ENCODE results near the gene MTHFD2L. TPM values are rescaled to one million over a fixed set of nuclear protein-coding genes. Genes with fewer than 3 reads are reported as not detected.

Gene MTHFD2L
- polyA plus RNA-seq, 3 donors = 4.3 to 7.0 (median 4.8) TPM

- no peaks in the 10 kb centered on the region for H3K27me3 ChIP-seq (ENCODE audit: control insufficient read depth in 2 of 2, insufficient read depth in 2 of 2, low read length in 2 of 2)
Measured at GRCh38 chr4:74331944-74332343, 174.0 kb downstream of the MTHFD2L start.

GRCh38 chr4:74334636-74335035, 176.7 kb downstream of the MTHFD2L start:
- no peak overlapping the region for H3K4me3 ChIP-seq (replicated peaks in 1 of 3; ENCODE audit: low read depth in 2 of 3, low read length in 3 of 3)
- H2AFZ ChIP-seq (ENCODE audit: insufficient read depth, low read depth, low read length, poor library complexity, severe bottlenecking) = no peak overlapping the region
- WGBS (ENCODE audit: insufficient coverage) = 96% methylated on average over 7 of the region's 7 CpGs
- H3K4me1 Mint-ChIP-seq = peaks cover 51% of the 10 kb centered on the region
- H3K9ac ChIP-seq (ENCODE audit: insufficient read depth, low read length, poor library complexity, severe bottlenecking) = no peak overlapping the region
- peaks cover 27 to 52% of the 10 kb centered on the region in 2 donors for H3K4me1 ChIP-seq (ENCODE audit: control insufficient read depth in 1 of 2, insufficient read depth in 2 of 2, low read length in 2 of 2)
- H3K4me3 Mint-ChIP-seq = no peak overlapping the region
- peaks cover 0 to 1% (median 0%) of the 10 kb centered on the region in 3 donors for H3K27me3 Mint-ChIP-seq (ENCODE audit: low read depth in 3 of 3)
- no peaks in the 10 kb centered on the region for H3K36me3 ChIP-seq (replicated peaks in 1 of 2; ENCODE audit: control insufficient read depth in 1 of 2, insufficient read depth in 2 of 2, low read length in 2 of 2)
- H3K27me3 ChIP-seq (ENCODE audit: control insufficient read depth in 2 of 2, insufficient read depth in 2 of 2, low read length in 2 of 2) = no peaks in the 10 kb centered on the region
- no peak overlapping the region for H3K4me2 ChIP-seq (replicated peaks; ENCODE audit: extremely low read depth, low read length, poor library complexity, severe bottlenecking)
- intact Hi-C loops (cut with micrococcal nuclease) = no loop called here
- no peaks in the 10 kb centered on the region for H3K79me2 ChIP-seq (ENCODE audit: insufficient read depth, low read length)
- H3K9me3 Mint-ChIP-seq = peaks cover 0 to 10% (median 7%) of the 10 kb centered on the region in 7 donors
- H3K36me3 Mint-ChIP-seq = peaks cover 0 to 2% of the 10 kb centered on the region in 2 donors
- H3K9me3 ChIP-seq (replicated peaks in 1 of 2; ENCODE audit: control insufficient read depth in 1 of 2, insufficient read depth in 1 of 2, low read length in 2 of 2) = peaks cover 5 to 6% of the 10 kb centered on the region in 2 donors
- TF ChIP-seq CTCF (IDR thresholded peaks at IDR 0.05) = no peak
- peak overlapping the region in 3 of 7 donors; percentile 21 to 80 (median 79) for H3K27ac Mint-ChIP-seq
- no peaks in the 10 kb centered on the region for H4K20me1 ChIP-seq (ENCODE audit: insufficient read depth, low read length)
- no peak overlapping the region for H3K27ac ChIP-seq (ENCODE audit: low read depth in 1 of 2, low read length in 2 of 2)
- no peak for DNase-seq

More at GRCh38 chr4:74331944-74332343, 174.0 kb downstream of the MTHFD2L start:
- Histone ChIP-seq H2AFZ (ENCODE audit: insufficient read depth, low read depth, low read length, poor library complexity, severe bottlenecking) (no peak overlapping the region), H3K27ac (ENCODE audit: low read depth in 1 of 2, low read length in 2 of 2) (no peak overlapping the region), H3K9me3 (replicated peaks in 1 of 2; ENCODE audit: control insufficient read depth in 1 of 2, insufficient read depth in 1 of 2, low read length in 2 of 2) (peaks cover 5 to 6% of the 10 kb centered on the region in 2 donors), H3K4me3 (replicated peaks in 1 of 3; ENCODE audit: low read depth in 2 of 3, low read length in 3 of 3) (no peak overlapping the region), H3K36me3 (replicated peaks in 1 of 2; ENCODE audit: control insufficient read depth in 1 of 2, insufficient read depth in 2 of 2, low read length in 2 of 2) (no peaks in the 10 kb centered on the region), H3K4me1 (ENCODE audit: control insufficient read depth in 1 of 2, insufficient read depth in 2 of 2, low read length in 2 of 2) (peaks cover 27 to 40% of the 10 kb centered on the region in 2 donors), H3K9ac (ENCODE audit: insufficient read depth, low read length, poor library complexity, severe bottlenecking) (no peak overlapping the region), H3K4me2 (replicated peaks; ENCODE audit: extremely low read depth, low read length, poor library complexity, severe bottlenecking) (no peak overlapping the region), H3K79me2 (ENCODE audit: insufficient read depth, low read length) (no peaks in the 10 kb centered on the region), H4K20me1 (ENCODE audit: insufficient read depth, low read length) (no peaks in the 10 kb centered on the region)
- H3K4me3 Mint-ChIP-seq = no peak overlapping the region
- no peak for DNase-seq
- intact Hi-C loops (cut with micrococcal nuclease) = no loop called here
- H3K27ac Mint-ChIP-seq = no peak overlapping the region
- peaks cover 0 to 11% (median 7%) of the 10 kb centered on the region in 7 donors for H3K9me3 Mint-ChIP-seq
- peaks cover 58% of the 10 kb centered on the region for H3K4me1 Mint-ChIP-seq
- peaks cover 0 to 2% of the 10 kb centered on the region in 2 donors for H3K36me3 Mint-ChIP-seq
- no peak for TF ChIP-seq CTCF (IDR thresholded peaks at IDR 0.05)
- peaks cover 0 to 1% (median 0%) of the 10 kb centered on the region in 3 donors for H3K27me3 Mint-ChIP-seq (ENCODE audit: low read depth in 3 of 3)

Data from CD14-positive monocyte (primary cell).